ENCODE measurements around the gene CRY2.

CRY2 gene

GRCh38 chr11:45932217-45932616 lies 84.9 kb downstream of the CRY2 start:
- no peak for DNase-seq
